ENCODE data around the gene IPO13.
A peak's percentile ranks its signal among the peaks of the same experiment; 100 is the strongest.

IPO13 gene, protein sequence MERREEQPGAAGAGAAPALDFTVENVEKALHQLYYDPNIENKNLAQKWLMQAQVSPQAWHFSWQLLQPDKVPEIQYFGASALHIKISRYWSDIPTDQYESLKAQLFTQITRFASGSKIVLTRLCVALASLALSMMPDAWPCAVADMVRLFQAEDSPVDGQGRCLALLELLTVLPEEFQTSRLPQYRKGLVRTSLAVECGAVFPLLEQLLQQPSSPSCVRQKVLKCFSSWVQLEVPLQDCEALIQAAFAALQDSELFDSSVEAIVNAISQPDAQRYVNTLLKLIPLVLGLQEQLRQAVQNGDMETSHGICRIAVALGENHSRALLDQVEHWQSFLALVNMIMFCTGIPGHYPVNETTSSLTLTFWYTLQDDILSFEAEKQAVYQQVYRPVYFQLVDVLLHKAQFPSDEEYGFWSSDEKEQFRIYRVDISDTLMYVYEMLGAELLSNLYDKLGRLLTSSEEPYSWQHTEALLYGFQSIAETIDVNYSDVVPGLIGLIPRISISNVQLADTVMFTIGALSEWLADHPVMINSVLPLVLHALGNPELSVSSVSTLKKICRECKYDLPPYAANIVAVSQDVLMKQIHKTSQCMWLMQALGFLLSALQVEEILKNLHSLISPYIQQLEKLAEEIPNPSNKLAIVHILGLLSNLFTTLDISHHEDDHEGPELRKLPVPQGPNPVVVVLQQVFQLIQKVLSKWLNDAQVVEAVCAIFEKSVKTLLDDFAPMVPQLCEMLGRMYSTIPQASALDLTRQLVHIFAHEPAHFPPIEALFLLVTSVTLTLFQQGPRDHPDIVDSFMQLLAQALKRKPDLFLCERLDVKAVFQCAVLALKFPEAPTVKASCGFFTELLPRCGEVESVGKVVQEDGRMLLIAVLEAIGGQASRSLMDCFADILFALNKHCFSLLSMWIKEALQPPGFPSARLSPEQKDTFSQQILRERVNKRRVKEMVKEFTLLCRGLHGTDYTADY

DNA sequence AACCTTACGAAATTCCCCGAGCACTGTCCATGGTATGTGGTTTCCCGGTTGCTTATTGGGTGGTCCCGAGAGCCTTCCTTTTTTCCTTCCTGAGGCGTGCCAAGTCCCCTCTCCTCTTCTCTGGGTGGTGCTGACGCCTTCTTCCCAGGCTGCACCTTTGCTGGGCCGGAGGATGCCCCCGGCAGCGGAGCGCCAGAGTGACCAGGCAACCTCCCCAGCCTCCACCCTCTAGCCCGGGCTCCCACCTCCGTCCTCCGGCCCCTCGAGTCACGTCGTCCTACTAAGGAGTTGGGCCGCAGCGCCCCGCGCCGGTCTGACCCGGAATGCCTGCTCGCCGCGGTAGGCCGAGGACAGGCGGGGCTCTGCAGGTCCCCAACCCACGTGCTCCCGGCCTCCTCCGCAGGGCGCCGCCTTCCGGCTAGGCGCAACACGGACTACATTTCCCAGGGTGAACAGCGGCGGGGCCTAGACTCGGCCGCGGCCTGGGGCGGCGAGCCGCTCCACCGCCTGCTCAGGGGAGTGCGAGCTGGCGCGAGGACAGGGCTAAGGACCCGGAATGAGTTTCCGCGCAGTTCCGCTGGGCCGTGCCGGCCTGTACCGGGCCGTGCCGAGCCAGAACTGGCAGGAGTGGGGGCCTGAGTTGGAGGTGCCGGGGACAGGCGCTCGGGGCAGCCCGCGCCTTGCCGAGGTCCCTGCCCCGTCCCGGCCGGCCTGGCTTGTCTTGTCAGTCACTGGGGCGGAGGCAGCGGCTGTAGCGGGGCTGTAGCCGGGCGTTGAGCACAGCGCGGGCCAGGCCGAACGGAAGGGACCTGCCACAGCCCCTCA lies at the start of gene IPO13:
Gene IPO13, plus strand, starts transcription at position 715 of the 825 bp plus-strand sequence. CDS start 651 bp downstream, outside the sequence.
- Histone ChIP-seq H3K27me3 (ENCODE audit: control insufficient read depth, insufficient read depth, low read length) (no peaks in the 10 kb centered on the region), H3K9ac (ENCODE audit: low read depth, low read length) (peak within 1 kb of the TSS; percentile 97), H3K9me3 (ENCODE audit: control insufficient read depth, insufficient read depth, low read length) (no peaks in the 10 kb centered on the region), H3K4me1 (ENCODE audit: control insufficient read depth, insufficient read depth, low read length) (peaks cover 20% of the 10 kb centered on the region), H3K4me3 (ENCODE audit: low read depth, low read length) (peak within 1 kb of the TSS; percentile 87), H3K36me3 (ENCODE audit: control insufficient read depth, insufficient read depth, low read length) (peaks cover 11% of the 10 kb centered on the region; the same call in 1 of the 2 replicates), H3K27ac (ENCODE audit: low read depth, low read length) (peak within 1 kb of the TSS; percentile 97)

GRCh38 chr1:43898981-43899380 lies 47.8 kb upstream of the IPO13 start:
- H3K4me1 ChIP-seq (ENCODE audit: control insufficient read depth, insufficient read depth, low read length), result no peaks in the 10 kb centered on the region
- no peaks in the 10 kb centered on the region for H3K9me3 ChIP-seq (ENCODE audit: control insufficient read depth, insufficient read depth, low read length)
- H3K4me3 ChIP-seq (ENCODE audit: low read depth, low read length), result no peak overlapping the region
- H3K27ac ChIP-seq (ENCODE audit: low read depth, low read length), result no peak overlapping the region
- no peaks in the 10 kb centered on the region for H3K27me3 ChIP-seq (ENCODE audit: control insufficient read depth, insufficient read depth, low read length)
- H3K36me3 ChIP-seq (ENCODE audit: control insufficient read depth, insufficient read depth, low read length), result no peaks in the 10 kb centered on the region
- no peak overlapping the region for H3K9ac ChIP-seq (ENCODE audit: low read depth, low read length)

DNA sequence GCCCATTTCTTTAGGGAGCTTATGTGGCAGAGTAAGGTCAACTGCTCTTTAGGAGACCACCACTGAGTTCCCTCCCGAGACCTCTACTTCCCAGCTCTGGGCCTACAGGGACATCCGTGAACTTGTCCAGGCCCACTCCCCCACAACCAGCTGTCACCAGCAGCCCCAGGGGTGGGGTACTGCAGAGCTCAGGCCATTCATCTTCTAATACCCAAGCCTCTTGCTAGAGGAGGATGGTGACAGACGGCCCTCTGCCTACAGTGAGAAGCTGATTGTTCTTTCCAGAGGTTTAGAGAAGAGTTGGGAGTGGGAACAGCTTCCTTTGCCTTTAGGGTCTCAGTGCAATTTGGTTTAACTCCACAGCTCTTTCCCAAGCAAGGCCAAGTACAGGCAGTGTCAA lies 46.4 kb upstream of the IPO13 start:
- Histone ChIP-seq H3K9me3 (ENCODE audit: control insufficient read depth, insufficient read depth, low read length) (no peaks in the 10 kb centered on the region), H3K4me1 (ENCODE audit: control insufficient read depth, insufficient read depth, low read length) (no peaks in the 10 kb centered on the region), H3K9ac (ENCODE audit: low read depth, low read length) (no peak overlapping the region), H3K4me3 (ENCODE audit: low read depth, low read length) (no peak overlapping the region), H3K36me3 (ENCODE audit: control insufficient read depth, insufficient read depth, low read length) (no peaks in the 10 kb centered on the region), H3K27me3 (ENCODE audit: control insufficient read depth, insufficient read depth, low read length) (no peaks in the 10 kb centered on the region), H3K27ac (ENCODE audit: low read depth, low read length) (no peak overlapping the region)

DNA sequence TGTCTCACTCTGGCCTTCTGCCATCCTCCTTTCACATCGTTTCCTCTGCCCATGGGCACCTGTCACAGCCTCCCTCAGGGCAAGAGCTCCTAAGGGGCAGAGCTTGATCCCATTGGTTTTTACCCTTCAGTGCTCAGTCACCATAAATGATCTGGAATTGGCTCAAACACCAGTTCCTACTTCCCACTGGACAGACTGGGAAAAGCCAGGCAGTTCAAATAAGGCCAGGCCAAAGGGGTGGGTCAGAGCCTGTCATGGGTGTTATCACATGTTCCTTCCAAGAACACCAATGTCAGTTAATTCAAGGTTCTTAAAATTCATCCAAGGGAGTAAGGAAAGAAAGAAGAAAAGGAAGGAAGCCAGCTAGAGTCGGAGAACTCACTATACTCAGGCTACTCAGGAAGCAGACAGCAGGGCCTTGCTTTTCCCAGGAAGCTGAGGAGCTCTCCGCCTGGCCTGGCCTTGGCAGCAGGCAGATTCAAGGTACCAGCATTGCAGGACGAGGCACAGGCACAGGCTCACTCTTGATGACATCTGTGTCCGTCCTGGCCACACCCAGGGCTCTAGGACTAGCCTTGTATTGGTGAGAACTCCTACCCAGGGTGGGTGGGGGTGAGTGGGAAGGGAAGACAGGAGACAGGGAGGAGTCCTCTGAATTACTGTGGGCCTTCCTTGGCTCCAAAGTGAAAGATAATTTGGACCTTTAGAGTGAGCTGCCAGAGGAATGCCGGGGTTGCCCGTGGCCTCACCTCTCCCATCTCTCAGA lies 45.4 kb upstream of the IPO13 start:
- no peak overlapping the region for H3K27ac ChIP-seq (ENCODE audit: low read depth, low read length)

GRCh38 chr1:43902058-43902831 lies 44.5 kb upstream of the IPO13 start:
- H3K9me3 ChIP-seq (ENCODE audit: control insufficient read depth, insufficient read depth, low read length), result no peaks in the 10 kb centered on the region
- H3K9ac ChIP-seq (ENCODE audit: low read depth, low read length), result no peak overlapping the region
- H3K4me1 ChIP-seq (ENCODE audit: control insufficient read depth, insufficient read depth, low read length), result no peaks in the 10 kb centered on the region
- H3K36me3 ChIP-seq (ENCODE audit: control insufficient read depth, insufficient read depth, low read length), result no peaks in the 10 kb centered on the region
- no peaks in the 10 kb centered on the region for H3K27me3 ChIP-seq (ENCODE audit: control insufficient read depth, insufficient read depth, low read length)
- H3K4me3 ChIP-seq (ENCODE audit: low read depth, low read length), result no peak overlapping the region
- H3K27ac ChIP-seq (ENCODE audit: low read depth, low read length), result no peak overlapping the region

More for the DNA sequence above, 45.4 kb upstream of the IPO13 start:
- no peaks in the 10 kb centered on the region for H3K36me3 ChIP-seq (ENCODE audit: control insufficient read depth, insufficient read depth, low read length)
- H3K9ac ChIP-seq (ENCODE audit: low read depth, low read length), result no peak overlapping the region
- no peak overlapping the region for H3K4me3 ChIP-seq (ENCODE audit: low read depth, low read length)
- H3K4me1 ChIP-seq (ENCODE audit: control insufficient read depth, insufficient read depth, low read length), result no peaks in the 10 kb centered on the region
- no peaks in the 10 kb centered on the region for H3K27me3 ChIP-seq (ENCODE audit: control insufficient read depth, insufficient read depth, low read length)
- no peaks in the 10 kb centered on the region for H3K9me3 ChIP-seq (ENCODE audit: control insufficient read depth, insufficient read depth, low read length)

DNA sequence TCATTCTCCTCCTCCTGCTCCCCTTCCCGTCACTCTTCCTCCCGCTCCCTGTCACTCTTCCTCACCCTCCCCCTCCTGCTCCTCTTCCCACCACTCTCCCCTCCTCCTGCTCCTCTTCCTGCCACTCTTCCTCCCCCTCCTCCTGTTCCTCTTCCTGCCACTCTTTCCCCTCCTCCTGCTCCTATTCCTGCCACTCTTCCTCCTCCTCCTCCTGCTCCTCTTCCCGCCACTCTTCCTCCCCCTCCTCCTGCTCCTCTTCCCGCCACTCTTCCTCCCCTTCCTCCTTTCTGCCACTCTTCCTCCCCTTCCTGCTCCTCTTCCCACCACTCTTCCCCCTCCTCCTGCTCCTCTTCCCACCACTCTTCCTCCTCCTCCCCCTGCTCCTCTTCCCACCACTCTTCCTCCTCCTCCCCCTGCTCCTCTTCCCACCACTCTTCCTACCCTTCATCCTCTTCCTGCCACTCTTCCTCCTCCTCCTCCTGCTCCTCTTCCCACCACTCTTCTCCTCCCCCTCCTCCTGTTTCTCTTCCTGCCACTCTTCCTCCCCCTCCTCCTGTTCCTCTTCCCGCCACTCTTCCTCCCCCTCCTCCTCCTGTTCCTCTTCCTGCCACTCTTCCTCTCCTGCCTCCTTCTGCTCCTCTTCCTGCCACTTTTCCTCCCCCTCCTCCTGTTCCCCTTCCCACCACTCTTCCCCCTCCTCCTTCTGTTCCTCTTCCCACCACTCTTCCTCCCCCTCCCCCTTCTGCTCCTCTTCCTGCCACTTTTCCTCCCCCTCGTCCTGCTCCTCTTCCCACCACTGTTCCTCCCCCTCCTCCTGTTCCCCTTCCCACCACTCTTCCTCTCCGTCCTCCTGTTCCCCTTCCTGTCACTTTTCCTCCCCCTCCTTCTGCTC lies 41.8 kb upstream of the IPO13 start:
- no peaks in the 10 kb centered on the region for H3K9me3 ChIP-seq (ENCODE audit: control insufficient read depth, insufficient read depth, low read length)
- H3K4me1 ChIP-seq (ENCODE audit: control insufficient read depth, insufficient read depth, low read length), result no peaks in the 10 kb centered on the region
- no peaks in the 10 kb centered on the region for H3K27me3 ChIP-seq (ENCODE audit: control insufficient read depth, insufficient read depth, low read length)
- H3K9ac ChIP-seq (ENCODE audit: low read depth, low read length), result no peak overlapping the region
- H3K4me3 ChIP-seq (ENCODE audit: low read depth, low read length), result no peak overlapping the region
- no peak overlapping the region for H3K27ac ChIP-seq (ENCODE audit: low read depth, low read length)
- H3K36me3 ChIP-seq (ENCODE audit: control insufficient read depth, insufficient read depth, low read length), result no peaks in the 10 kb centered on the region

- no peak overlapping the region for H3K27ac ChIP-seq (ENCODE audit: low read depth, low read length)
- H3K4me3 ChIP-seq (ENCODE audit: low read depth, low read length), result no peak overlapping the region
- H3K9ac ChIP-seq (ENCODE audit: low read depth, low read length), result no peak overlapping the region
- no peaks in the 10 kb centered on the region for H3K9me3 ChIP-seq (ENCODE audit: control insufficient read depth, insufficient read depth, low read length)
- no peaks in the 10 kb centered on the region for H3K27me3 ChIP-seq (ENCODE audit: control insufficient read depth, insufficient read depth, low read length)
- H3K36me3 ChIP-seq (ENCODE audit: control insufficient read depth, insufficient read depth, low read length), result no peaks in the 10 kb centered on the region
- peaks cover 13% of the 10 kb centered on the region for H3K4me1 ChIP-seq (ENCODE audit: control insufficient read depth, insufficient read depth, low read length)
Observed at GRCh38 chr1:43908226-43908625, 38.5 kb upstream of the IPO13 start.

DNA sequence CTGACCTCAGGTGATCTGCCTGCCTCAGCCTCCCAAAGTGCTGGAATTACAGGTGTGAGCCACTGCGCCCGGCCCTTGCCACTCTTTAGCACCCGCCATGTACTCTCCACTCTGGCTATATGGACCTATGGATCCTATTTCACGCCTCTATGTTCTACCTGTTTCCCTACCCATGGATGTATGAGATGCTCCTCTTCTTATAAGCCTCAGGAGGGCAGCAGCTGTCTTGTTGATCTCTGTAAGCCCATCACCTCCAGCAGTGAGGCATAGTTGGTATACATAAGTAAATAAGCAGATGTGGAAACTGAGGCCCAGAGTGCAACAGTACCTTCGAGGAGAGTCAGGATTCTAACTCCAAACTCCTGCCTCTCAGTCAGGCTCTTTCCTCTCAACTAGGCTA lies 37.9 kb upstream of the IPO13 start:
- Histone ChIP-seq H3K4me1 (ENCODE audit: control insufficient read depth, insufficient read depth, low read length) (peaks cover 19% of the 10 kb centered on the region), H3K9ac (ENCODE audit: low read depth, low read length) (no peak overlapping the region), H3K36me3 (ENCODE audit: control insufficient read depth, insufficient read depth, low read length) (no peaks in the 10 kb centered on the region), H3K9me3 (ENCODE audit: control insufficient read depth, insufficient read depth, low read length) (no peaks in the 10 kb centered on the region), H3K27ac (ENCODE audit: low read depth, low read length) (no peak overlapping the region), H3K27me3 (ENCODE audit: control insufficient read depth, insufficient read depth, low read length) (no peaks in the 10 kb centered on the region), H3K4me3 (ENCODE audit: low read depth, low read length) (no peak overlapping the region)

DNA sequence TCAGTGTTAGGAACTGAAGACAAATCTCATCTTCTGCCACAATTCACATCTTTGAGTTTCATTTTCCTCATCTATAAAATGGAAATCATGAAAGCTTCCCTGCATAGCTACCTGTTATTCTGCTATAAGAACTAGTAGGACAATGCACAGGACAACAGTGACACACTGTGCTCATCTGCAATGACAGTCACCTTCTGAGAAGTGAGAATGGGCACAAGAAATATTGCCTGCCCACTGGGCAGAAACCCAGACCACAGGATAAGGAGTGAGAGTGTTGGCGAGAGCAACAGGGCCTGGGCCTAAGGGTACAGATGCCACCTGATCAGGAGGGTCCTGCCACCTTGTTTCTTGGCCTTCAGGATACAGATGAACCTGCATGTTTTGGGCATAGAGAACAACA lies 36.4 kb upstream of the IPO13 start:
- H3K27ac ChIP-seq (ENCODE audit: low read depth, low read length), result no peak overlapping the region
- no peak overlapping the region for H3K4me3 ChIP-seq (ENCODE audit: low read depth, low read length)

More for the DNA sequence above, 36.4 kb upstream of the IPO13 start:
- peaks cover 26% of the 10 kb centered on the region for H3K4me1 ChIP-seq (ENCODE audit: control insufficient read depth, insufficient read depth, low read length)
- no peaks in the 10 kb centered on the region for H3K27me3 ChIP-seq (ENCODE audit: control insufficient read depth, insufficient read depth, low read length)
- H3K9me3 ChIP-seq (ENCODE audit: control insufficient read depth, insufficient read depth, low read length), result no peaks in the 10 kb centered on the region
- H3K9ac ChIP-seq (ENCODE audit: low read depth, low read length), result no peak overlapping the region
- no peaks in the 10 kb centered on the region for H3K36me3 ChIP-seq (ENCODE audit: control insufficient read depth, insufficient read depth, low read length)

All from HUES48 (cell line).